HL-60 (cell line): ENCODE measurements around the gene ZNF316.

Source experiments
- POLR2AphosphoS5 ChIP-seq: IDR thresholded peaks from 2 replicates; pipeline ENCODE4 v1.6.1; 2012; ENCODE audit warnings: low read depth
- REST ChIP-seq: IDR thresholded peaks from 2 replicates; pipeline ENCODE4 v1.6.1; 2012; ENCODE audit warnings: low read depth; ENCODE audit not compliant: insufficient replicate concordance
- SPI1 ChIP-seq: IDR thresholded peaks from 2 replicates; pipeline ENCODE4 v1.6.1; 2012; ENCODE audit warnings: low read depth, mild to moderate bottlenecking, borderline replicate concordance
- TF ChIP-seq, protein P1 (sequence below): IDR thresholded peaks from one replicate; pipeline ENCODE4 v1.5.1; 2011; ENCODE audit warnings: low read length, control low read depth, inconsistent platforms; ENCODE audit not compliant: insufficient read depth

DNA sequence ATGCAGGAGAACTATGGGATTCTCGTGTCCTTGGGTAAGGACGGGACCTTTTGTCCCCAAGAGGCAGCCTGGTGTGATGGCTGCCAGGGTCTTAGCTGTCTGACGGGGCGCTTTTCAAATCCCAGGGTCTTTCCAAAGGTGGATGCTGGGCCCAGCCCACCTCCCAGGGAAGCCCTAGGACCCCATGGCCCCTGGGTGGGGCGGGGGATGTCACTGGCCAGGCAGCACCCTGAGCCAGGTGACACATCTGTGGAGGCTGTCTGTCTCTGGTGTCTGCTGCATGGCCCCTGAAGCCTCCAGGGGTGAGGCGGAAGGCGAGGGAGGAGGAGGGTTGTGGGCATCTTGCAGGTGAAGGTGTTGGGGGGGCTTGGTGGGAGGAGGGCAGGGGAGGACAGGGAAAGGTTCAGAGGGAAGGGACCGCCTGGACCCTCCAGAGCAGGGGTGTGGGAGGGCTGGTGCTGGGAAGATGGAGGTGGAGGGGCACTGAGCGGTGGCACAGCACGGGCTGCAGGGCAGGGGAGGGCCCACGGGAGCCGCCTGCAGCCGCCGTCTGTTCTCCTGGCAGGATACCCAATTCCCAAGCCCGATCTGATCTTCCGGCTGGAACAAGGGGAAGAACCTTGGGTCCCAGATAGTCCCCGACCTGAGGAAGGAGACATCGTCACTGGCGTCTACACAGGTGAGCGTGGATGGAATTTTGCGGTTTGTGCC lies 7.0 kb downstream of the ZNF316 start:
- TF ChIP-seq, protein P1, sequence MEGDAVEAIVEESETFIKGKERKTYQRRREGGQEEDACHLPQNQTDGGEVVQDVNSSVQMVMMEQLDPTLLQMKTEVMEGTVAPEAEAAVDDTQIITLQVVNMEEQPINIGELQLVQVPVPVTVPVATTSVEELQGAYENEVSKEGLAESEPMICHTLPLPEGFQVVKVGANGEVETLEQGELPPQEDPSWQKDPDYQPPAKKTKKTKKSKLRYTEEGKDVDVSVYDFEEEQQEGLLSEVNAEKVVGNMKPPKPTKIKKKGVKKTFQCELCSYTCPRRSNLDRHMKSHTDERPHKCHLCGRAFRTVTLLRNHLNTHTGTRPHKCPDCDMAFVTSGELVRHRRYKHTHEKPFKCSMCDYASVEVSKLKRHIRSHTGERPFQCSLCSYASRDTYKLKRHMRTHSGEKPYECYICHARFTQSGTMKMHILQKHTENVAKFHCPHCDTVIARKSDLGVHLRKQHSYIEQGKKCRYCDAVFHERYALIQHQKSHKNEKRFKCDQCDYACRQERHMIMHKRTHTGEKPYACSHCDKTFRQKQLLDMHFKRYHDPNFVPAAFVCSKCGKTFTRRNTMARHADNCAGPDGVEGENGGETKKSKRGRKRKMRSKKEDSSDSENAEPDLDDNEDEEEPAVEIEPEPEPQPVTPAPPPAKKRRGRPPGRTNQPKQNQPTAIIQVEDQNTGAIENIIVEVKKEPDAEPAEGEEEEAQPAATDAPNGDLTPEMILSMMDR, result no peak
- TF ChIP-seq POLR2AphosphoS5, result no peak
- TF ChIP-seq REST, result no peak
- no peak for TF ChIP-seq SPI1
